ENCODE results near the gene HSD17B10. TPM values are rescaled to one million over a fixed set of nuclear protein-coding genes. Genes with fewer than 3 reads are reported as not detected.

Gene HSD17B10
- total and polyA plus RNA-seq, 2 donors (not counting 1 experiment from before 2014, with no cell fraction given), result 49.7 to 66.5 TPM

GRCh38 chrX:53483416-53483815 is 49.2 kb upstream of the HSD17B10 start:
- TF ChIP-seq EZH2 (IDR thresholded peaks at IDR 0.05; ENCODE audit: borderline replicate concordance, insufficient read depth, low read depth, low read length, poor library complexity, severe bottlenecking), result no peak
- TF ChIP-seq CTCF (IDR thresholded peaks at IDR 0.05), result no peak
- Histone ChIP-seq H2AFZ (ENCODE audit: insufficient read depth, low read depth, low read length, poor library complexity, severe bottlenecking) (no peak overlapping the region), H3K4me2 (replicated peaks; ENCODE audit: low read depth, low read length, poor library complexity, severe bottlenecking) (no peak overlapping the region), H3K27ac (ENCODE audit: low read length in 2 of 2) (no peak overlapping the region), H3K9ac (ENCODE audit: low read length) (no peak overlapping the region), H3K79me2 (ENCODE audit: control insufficient read depth, insufficient read depth, low read length) (no peaks in the 10 kb centered on the region), H3K9me3 (ENCODE audit: control extremely low read depth in 1 of 3, control insufficient read depth in 2 of 3, insufficient read depth in 1 of 3, low read length in 2 of 3) (no peaks in the 10 kb centered on the region), H4K20me1 (ENCODE audit: control insufficient read depth, insufficient read depth, low read length, poor library complexity, severe bottlenecking) (no peaks in the 10 kb centered on the region), H3K36me3 (replicated peaks in 1 of 2; ENCODE audit: control extremely low read depth in 1 of 2, control insufficient read depth in 1 of 2, extremely low read depth in 1 of 2, insufficient read depth in 2 of 2, low read length in 1 of 2) (no peaks in the 10 kb centered on the region), H3K4me1 (ENCODE audit: control insufficient read depth in 2 of 2, insufficient read depth in 2 of 2, low read length in 2 of 2) (no peaks in the 10 kb centered on the region), H3K27me3 (replicated peaks in 1 of 4; ENCODE audit: control extremely low read depth in 1 of 4, control insufficient read depth in 3 of 4, insufficient read depth in 4 of 4, low read length in 3 of 4) (no peaks in the 10 kb centered on the region), H3K4me3 (ENCODE audit: control extremely low read depth in 1 of 5, extremely low read depth in 1 of 5, insufficient read depth in 1 of 5, low read depth in 2 of 5, low read length in 4 of 5) (no peak overlapping the region)
- DNase-seq, result no peak
- ATAC-seq (ENCODE audit: low read depth), result no peak
- intact Hi-C loops (cut with micrococcal nuclease), result no loop called here
- peaks cover 3% of the 10 kb centered on the region for H3K4me1 Mint-ChIP-seq
- peaks cover 4% of the 10 kb centered on the region for H3K27me3 Mint-ChIP-seq
- no peak overlapping the region for H3K27ac Mint-ChIP-seq
- POLR2A ChIA-PET, result no interaction called here
- CTCF ChIA-PET, result interaction anchor here (1.0 to 4.0 kb wide), 2 partner anchors 165 to 170 kb away, joined by 4 to 35 read pairs; no protein-coding TSS in a partner anchor
- 100% methylated on average over 1 of the region's 2 CpGs for WGBS (ENCODE audit: insufficient coverage)
- H3K9me3 Mint-ChIP-seq (ENCODE audit: insufficient read depth), result no peaks in the 10 kb centered on the region
- no peak overlapping the region for H3K4me3 Mint-ChIP-seq

- Histone ChIP-seq H3K79me2 (ENCODE audit: control insufficient read depth, insufficient read depth, low read length) (no peaks in the 10 kb centered on the region), H3K4me2 (replicated peaks; ENCODE audit: low read depth, low read length, poor library complexity, severe bottlenecking) (no peak overlapping the region), H3K27me3 (replicated peaks in 1 of 4; ENCODE audit: control extremely low read depth in 1 of 4, control insufficient read depth in 3 of 4, insufficient read depth in 4 of 4, low read length in 3 of 4) (no peaks in the 10 kb centered on the region), H3K4me3 (ENCODE audit: control extremely low read depth in 1 of 5, extremely low read depth in 1 of 5, insufficient read depth in 1 of 5, low read depth in 2 of 5, low read length in 4 of 5) (no peak overlapping the region), H4K20me1 (ENCODE audit: control insufficient read depth, insufficient read depth, low read length, poor library complexity, severe bottlenecking) (no peaks in the 10 kb centered on the region), H3K27ac (ENCODE audit: low read length in 2 of 2) (no peak overlapping the region), H3K36me3 (replicated peaks in 1 of 2; ENCODE audit: control extremely low read depth in 1 of 2, control insufficient read depth in 1 of 2, extremely low read depth in 1 of 2, insufficient read depth in 2 of 2, low read length in 1 of 2) (no peaks in the 10 kb centered on the region), H3K4me1 (ENCODE audit: control insufficient read depth in 2 of 2, insufficient read depth in 2 of 2, low read length in 2 of 2) (no peaks in the 10 kb centered on the region), H3K9me3 (ENCODE audit: control extremely low read depth in 1 of 3, control insufficient read depth in 2 of 3, insufficient read depth in 1 of 3, low read length in 2 of 3) (no peaks in the 10 kb centered on the region), H2AFZ (ENCODE audit: insufficient read depth, low read depth, low read length, poor library complexity, severe bottlenecking) (no peak overlapping the region), H3K9ac (ENCODE audit: low read length) (no peak overlapping the region)
- Mint-ChIP-seq H3K9me3 (ENCODE audit: insufficient read depth) (no peaks in the 10 kb centered on the region), H3K4me1 (peaks cover 3% of the 10 kb centered on the region), H3K27ac (no peak overlapping the region), H3K27me3 (peaks cover 4% of the 10 kb centered on the region), H3K4me3 (no peak overlapping the region)
- POLR2A ChIA-PET, result no interaction called here
- intact Hi-C loops (cut with micrococcal nuclease), result loop anchor here (1.0 kb wide), 2 partner anchors 165 to 169 kb away; no protein-coding TSS in a partner anchor
- peak; percentile 68 for TF ChIP-seq CTCF (IDR thresholded peaks at IDR 0.05)
- no peak for TF ChIP-seq EZH2 (IDR thresholded peaks at IDR 0.05; ENCODE audit: borderline replicate concordance, insufficient read depth, low read depth, low read length, poor library complexity, severe bottlenecking)
- WGBS (ENCODE audit: insufficient coverage), result no CpG with 5 or more reads among the region's 2 CpGs
- CTCF ChIA-PET, result interaction anchor here (0.9 to 4.0 kb wide), 13 partner anchors 12 to 1518 kb away, joined by 3 to 36 read pairs (median 4); partner anchors contain the start of gene APEX2
- ATAC-seq (ENCODE audit: low read depth) (no peak), DNase-seq (peak; percentile 51)
Measured at GRCh38 chrX:53481816-53482465, 47.8 kb upstream of the HSD17B10 start.
